ENCODE data around the gene TMEM229A. TPM values are rescaled to one million over a fixed set of nuclear protein-coding genes. Genes with fewer than 3 reads are reported as not detected.

TMEM229A gene
- total RNA-seq, 1 donor from 2014 or later: not detected

DNA sequence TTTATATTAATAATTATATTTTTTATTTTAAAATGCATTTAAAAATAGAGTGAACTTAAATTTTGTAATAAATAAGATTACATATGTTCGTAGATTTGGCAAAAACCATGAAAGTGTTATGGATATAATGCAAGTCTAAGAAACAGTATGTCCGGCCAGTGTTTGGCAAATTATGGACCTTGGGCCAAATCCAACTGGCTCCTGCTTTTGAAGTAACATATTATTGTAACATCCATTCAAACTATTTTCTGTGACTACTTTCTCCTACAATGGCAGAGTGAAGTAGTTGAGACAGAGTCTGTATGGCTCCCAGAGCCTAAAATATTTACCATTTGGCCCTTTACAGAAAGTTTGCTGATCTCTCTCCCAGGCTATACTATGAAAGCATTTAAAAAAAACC lies 38.9 kb downstream of the TMEM229A start:
- DNase-seq: no peak
- intact Hi-C loops (cut with DNase I): no loop called here
- ATAC-seq (ENCODE audit: poor library complexity): no peak

DNA sequence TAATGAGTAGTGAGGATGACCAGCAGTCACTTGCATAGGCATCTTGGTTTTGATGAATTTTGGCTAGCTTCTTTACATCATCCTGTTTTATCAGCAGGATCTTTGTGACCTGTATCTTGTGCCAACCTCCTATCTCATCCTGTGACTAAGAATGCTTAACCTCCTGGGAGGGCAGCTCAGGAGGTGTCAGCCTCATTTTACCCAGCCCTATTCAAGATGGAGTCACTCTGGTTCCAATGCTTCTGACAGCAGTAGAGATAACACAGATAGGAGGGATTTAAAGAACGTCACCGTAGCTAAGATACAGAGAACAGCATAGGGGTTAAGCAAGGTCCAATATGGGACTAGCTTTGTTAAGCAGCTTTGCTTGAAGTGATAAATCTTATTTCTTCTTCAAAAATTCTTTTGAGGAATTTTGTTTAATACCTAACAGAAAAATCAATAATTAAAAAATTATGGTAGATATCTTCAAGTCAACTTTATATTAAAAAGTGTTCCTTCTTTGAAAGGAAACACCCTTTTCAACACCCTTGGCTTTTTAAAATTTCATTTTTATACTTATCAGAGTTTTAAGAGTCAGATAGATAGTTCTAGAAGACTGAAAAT lies 39.9 kb downstream of the TMEM229A start:
- intact Hi-C loops (cut with DNase I): no loop called here
- no peak for DNase-seq
- ATAC-seq (ENCODE audit: poor library complexity): no peak

DNA sequence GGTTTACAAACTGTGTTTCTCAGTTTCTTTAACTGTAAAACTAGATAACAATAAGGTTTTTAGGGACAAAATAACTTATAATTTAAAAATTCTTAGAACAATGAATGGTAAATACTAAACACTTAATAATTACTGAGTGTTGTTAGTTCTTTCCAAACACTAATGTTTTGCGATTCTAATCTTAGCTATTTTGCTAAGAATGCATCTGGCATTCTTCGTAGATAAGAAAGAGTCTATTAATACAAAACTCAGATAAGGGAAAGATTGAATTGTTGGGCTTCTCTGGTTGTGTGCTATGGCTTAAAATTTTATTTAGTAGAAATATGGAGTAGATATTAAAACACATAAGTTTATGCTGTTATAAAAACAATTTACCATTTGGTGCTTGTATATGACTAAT lies 45.4 kb downstream of the TMEM229A start:
- intact Hi-C loops (cut with DNase I): no loop called here
- DNase-seq: no peak
- no peak for ATAC-seq (ENCODE audit: poor library complexity)

Other genes with a start within 250 kb of the TMEM229A start
- not detected for gene HYAL4, start 187.9 kb downstream of the TMEM229A start, total RNA-seq
- not detected for gene SPAM1, start 107.8 kb downstream of the TMEM229A start, total RNA-seq